Coronary artery (tissue), 2 donors: ENCODE results near the gene ARID5A.

Experiments used
- DNase-seq: peaks from one replicate; pipeline ENCODE4 v3.0.0-alpha.2; 2017; ENCODE audit warnings: low spot score
- H3K27ac ChIP-seq, 2 donors: fragments of 200-600 bp; sonication (generic); one replicate each; pipeline ENCODE4 v1.5.1; 2016 to 2019
- H3K4me3 ChIP-seq: fragments of 200-600 bp; sonication (generic); 2 replicates; pipeline ENCODE4 v1.5.1; 2016; ENCODE audit warnings: mild to moderate bottlenecking, moderate library complexity
- CTCF ChIP-seq: fragments of 200-600 bp; sonication (generic); IDR thresholded peaks from one replicate; pipeline ENCODE4 v1.5.1; 2019; ENCODE audit warnings: antibody characterized with exemption

ARID5A gene

GRCh38 chr2:96528006-96528699, 8.4 kb upstream of the ARID5A start:
- H3K4me3 ChIP-seq: peak overlapping the region; percentile 84
- no peak for TF ChIP-seq CTCF
- H3K27ac ChIP-seq: peak overlapping the region; percentile 94 to 95
- DNase-seq: peak; percentile 92

GRCh38 chr2:96528700-96529375, 7.7 kb upstream of the ARID5A start:
- Histone ChIP-seq H3K4me3 (peak overlapping the region; percentile 84), H3K27ac (peak overlapping the region; percentile 94 to 95)
- DNase-seq: no peak
- TF ChIP-seq CTCF: no peak

DNA sequence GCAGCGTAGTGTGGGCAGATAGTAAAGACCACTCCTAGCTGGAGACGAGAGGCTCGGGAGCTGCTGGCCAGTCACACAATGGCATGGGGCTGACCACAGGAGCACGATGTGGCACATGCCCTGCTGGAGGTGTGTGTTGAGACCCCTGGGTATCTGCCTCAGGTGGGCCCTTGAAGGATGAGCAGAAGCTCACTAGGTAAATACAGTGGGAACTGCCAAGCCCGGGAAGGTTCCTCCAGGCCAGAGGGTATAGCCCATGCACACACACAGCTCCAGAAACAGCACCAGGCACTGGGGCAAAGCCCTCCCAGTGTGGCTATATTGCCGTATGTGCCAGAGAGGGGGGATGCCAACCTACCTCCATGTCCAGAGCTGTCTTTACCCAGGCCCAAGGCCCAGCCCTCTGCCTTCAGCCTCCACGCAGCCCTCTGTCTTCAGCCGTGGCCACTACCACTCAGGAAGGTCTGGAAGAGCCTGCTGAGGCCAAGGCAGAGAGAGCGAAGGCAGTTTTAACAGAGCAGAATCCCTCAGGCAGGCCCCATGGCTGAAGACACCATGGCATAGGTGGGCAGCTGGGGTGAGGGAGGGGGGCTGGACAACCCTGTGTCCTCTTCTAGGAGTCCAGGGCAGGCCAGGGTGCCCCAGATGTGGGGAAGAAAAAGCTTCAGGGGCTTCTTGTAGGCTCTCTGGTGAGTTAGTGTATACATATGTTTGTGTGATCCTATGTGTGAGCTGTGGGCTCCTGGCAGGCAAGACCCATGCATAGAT, 7.0 kb upstream of the ARID5A start:
- Histone ChIP-seq H3K27ac (peak overlapping the region; percentile 94 to 95), H3K4me3 (no peak overlapping the region)
- TF ChIP-seq CTCF: no peak
- no peak for DNase-seq

- no peak for TF ChIP-seq CTCF
- Histone ChIP-seq H3K27ac (peak overlapping the region; percentile 94 to 95), H3K4me3 (no peak overlapping the region)
- DNase-seq: no peak
These were observed 6.5 kb upstream of the ARID5A start for GRCh38 chr2:96530144-96530430.

GRCh38 chr2:96530474-96531357, 5.8 kb upstream of the ARID5A start:
- TF ChIP-seq CTCF: no peak
- Histone ChIP-seq H3K27ac (peak overlapping the region; percentile 94 to 96), H3K4me3 (no peak overlapping the region)
- DNase-seq: no peak

DNA sequence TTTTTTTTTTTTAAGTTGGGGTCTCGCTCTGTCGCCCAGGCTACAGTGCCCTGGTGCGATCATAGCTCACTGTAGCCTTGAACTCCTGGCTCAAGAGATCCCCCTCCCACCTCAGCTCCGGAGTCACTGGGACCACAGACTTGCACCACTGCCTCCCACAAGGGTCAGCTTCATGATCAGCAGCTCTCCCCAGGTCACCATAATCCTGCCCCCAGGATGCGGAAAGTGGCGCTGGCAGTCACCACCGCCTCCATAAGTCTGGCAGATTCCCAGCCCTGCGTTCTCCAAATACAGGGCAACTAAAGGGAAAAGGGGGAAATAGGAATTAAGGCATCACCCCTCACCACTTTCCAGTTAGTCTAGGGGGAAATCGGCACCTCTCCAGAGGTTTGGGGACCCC, 5.2 kb upstream of the ARID5A start:
- DNase-seq: peak; percentile 77
- TF ChIP-seq CTCF: no peak
- peak overlapping the region; percentile 53 for H3K4me3 ChIP-seq
- peak overlapping the region; percentile 94 to 96 for H3K27ac ChIP-seq
